Measurements from ENCODE around the gene JKAMP. TPM values are rescaled to one million over a fixed set of nuclear protein-coding genes. Genes with fewer than 3 reads are reported as not detected.

Gene JKAMP
- total RNA-seq, result 38.2 and 48.8 TPM in 2 replicates

GRCh38 chr14:59483819-59484638 is at the start of gene JKAMP, which contains the start of gene L3HYPDH:
Gene JKAMP (plus strand): TSS chr14:59484517. CDS start chr14:59484590, 73 bp downstream.
Gene L3HYPDH (minus strand): TSS chr14:59484408. CDS start chr14:59484316, 92 bp downstream.

DNA sequence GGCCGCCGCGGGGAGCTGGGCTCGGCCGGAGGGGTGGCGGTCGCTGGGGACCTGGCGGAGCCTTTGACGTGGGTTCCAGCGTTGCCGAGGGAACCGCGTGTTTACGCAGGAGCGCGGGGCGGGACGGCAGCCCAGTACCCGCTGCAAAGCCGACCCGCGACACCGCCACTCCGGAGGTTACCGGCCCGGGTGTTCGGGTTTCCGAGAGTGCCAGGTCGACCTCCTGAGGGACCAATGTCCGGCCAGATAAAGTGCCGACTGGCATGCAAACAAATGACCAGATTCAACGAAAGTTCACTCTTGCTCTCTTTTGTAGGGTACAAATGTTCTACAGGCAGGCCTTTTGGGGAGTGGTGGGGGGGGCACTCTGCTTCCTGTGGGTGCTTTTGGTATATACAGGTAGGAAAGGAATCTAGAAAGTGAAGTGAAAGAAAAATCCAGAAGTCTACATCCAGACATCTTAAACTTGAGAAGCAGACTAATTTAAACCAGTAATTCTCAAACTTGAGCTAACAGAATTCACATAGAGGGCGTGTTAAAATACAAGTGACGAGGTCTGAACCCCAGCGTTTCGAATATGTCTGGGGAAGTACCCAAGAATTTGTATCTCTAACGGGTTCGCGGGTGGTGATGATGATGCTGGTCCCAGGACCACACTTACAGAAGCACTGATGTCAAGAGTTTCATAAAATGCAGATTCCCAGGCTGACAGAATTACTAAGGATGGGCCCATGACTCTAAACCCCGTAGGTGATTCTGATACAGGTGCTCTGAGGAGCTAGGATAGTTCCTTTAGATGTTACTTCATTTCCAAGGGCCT is 18.8 kb upstream of the JKAMP start, which contains the start of gene GPR135:
Gene GPR135 (minus strand): TSS at position 65 of the 820 bp plus-strand sequence. CDS start 154 bp downstream, outside the sequence.

Other genes starting within 250 kb of the JKAMP start
- gene GPR135, start 19.1 kb upstream of the JKAMP start, total RNA-seq, result 0.14 and 0.63 TPM in 2 replicates
- gene L3HYPDH, start 109 bp upstream of the JKAMP start, total RNA-seq, result 19.3 and 24.1 TPM in 2 replicates
- not detected in 2 replicates for gene CCDC175, start 92.3 kb downstream of the JKAMP start, total RNA-seq

All from airway epithelial cell (primary cell).